GM08714 (cell line): ENCODE measurements around the gene TMC4.
"Not testable (repeated sequence)": the region's sequence is repeated elsewhere in the genome, so short reads cannot be mapped to it uniquely, and the experiment has no call there.

ENCODE experiments used
- H3K4me3 ChIP-seq: fragments of 200-500 bp; sonication (Bioruptor generic); 2 replicates; pipeline ENCODE4 v1.5.1; 2014; ENCODE audit warnings: mild to moderate bottlenecking, low read length, inconsistent platforms
- ZNF274 ChIP-seq: IDR thresholded peaks from 2 replicates; pipeline ENCODE4 v1.6.1; 2012; ENCODE audit warnings: mild to moderate bottlenecking, low read depth, low read length

TMC4 gene

GRCh38 chr19:54191811-54192453 lies 19.0 kb upstream of the TMC4 start:
- no peak for TF ChIP-seq ZNF274
- H3K4me3 ChIP-seq, result peak overlapping the region; percentile 69; the same call in 1 of the 2 replicates

- peak within 1 kb of the TSS; percentile 69; the same call in 1 of the 2 replicates for H3K4me3 ChIP-seq
- no peak for TF ChIP-seq ZNF274
Measured at GRCh38 chr19:54191011-54191810, 18.3 kb upstream of the TMC4 start, which contains the start of gene TSEN34. Gene TSEN34 (plus strand): TSS chr19:54191308. CDS start chr19:54191365, 57 bp downstream.

- no peak for TF ChIP-seq ZNF274
- peak overlapping the region; percentile 69; the same call in 1 of the 2 replicates for H3K4me3 ChIP-seq
Measured at GRCh38 chr19:54190503-54191010, 17.6 kb upstream of the TMC4 start.

- peak overlapping the region; percentile 65; the same call in 1 of the 2 replicates for H3K4me3 ChIP-seq
- no peak for TF ChIP-seq ZNF274
Measured at GRCh38 chr19:54189735-54190502, 17.0 kb upstream of the TMC4 start.

- no peak for TF ChIP-seq ZNF274
- H3K4me3 ChIP-seq, result peak within 1 kb of the TSS; percentile 66
Measured at GRCh38 chr19:54189145-54189734, 16.3 kb upstream of the TMC4 start, which contains the start of gene MBOAT7. Gene MBOAT7 (minus strand): TSS chr19:54189580. CDS start chr19:54188508, 1,072 bp downstream.

- no peak for TF ChIP-seq ZNF274
- peak overlapping the region; percentile 66 for H3K4me3 ChIP-seq
Measured at GRCh38 chr19:54188215-54188871, 15.4 kb upstream of the TMC4 start.

- TF ChIP-seq ZNF274, result no peak
- H3K4me3 ChIP-seq, result no peak overlapping the region
Measured at GRCh38 chr19:54186934-54187381, 14.0 kb upstream of the TMC4 start.

GRCh38 chr19:54186351-54186750 lies 13.4 kb upstream of the TMC4 start:
- H3K4me3 ChIP-seq, result no peak overlapping the region
- no peak for TF ChIP-seq ZNF274

- no peak for TF ChIP-seq ZNF274
- H3K4me3 ChIP-seq, result no peak overlapping the region
Measured at GRCh38 chr19:54183431-54183830, 10.5 kb upstream of the TMC4 start.

- not testable (repeated sequence) for H3K4me3 ChIP-seq
Measured at GRCh38 chr19:54181894-54182293, 8.9 kb upstream of the TMC4 start.

- H3K4me3 ChIP-seq, result no peak overlapping the region
- no peak for TF ChIP-seq ZNF274
Measured at GRCh38 chr19:54180691-54181091, 7.7 kb upstream of the TMC4 start.

GRCh38 chr19:54179921-54180461 lies 7.0 kb upstream of the TMC4 start:
- H3K4me3 ChIP-seq, result no peak overlapping the region
- no peak for TF ChIP-seq ZNF274

GRCh38 chr19:54179262-54179852 lies 6.4 kb upstream of the TMC4 start:
- no peak overlapping the region for H3K4me3 ChIP-seq
- no peak for TF ChIP-seq ZNF274
